HG02840 (cell line): ENCODE data around the gene HSD11B1L.
"Not testable (repeated sequence)": the region's sequence is repeated elsewhere in the genome, so short reads cannot be mapped to it uniquely, and the experiment has no call there.

Experiments
- ATAC-seq: cut with Tn5 transposase; IDR thresholded peaks from one replicate; pipeline ENCODE4 v1.9.1; 2021; ENCODE audit warnings: mild to moderate bottlenecking, moderate library complexity, moderate number of reproducible peaks; ENCODE audit not compliant: unreplicated experiment, low FRiP score

Gene HSD11B1L

DNA sequence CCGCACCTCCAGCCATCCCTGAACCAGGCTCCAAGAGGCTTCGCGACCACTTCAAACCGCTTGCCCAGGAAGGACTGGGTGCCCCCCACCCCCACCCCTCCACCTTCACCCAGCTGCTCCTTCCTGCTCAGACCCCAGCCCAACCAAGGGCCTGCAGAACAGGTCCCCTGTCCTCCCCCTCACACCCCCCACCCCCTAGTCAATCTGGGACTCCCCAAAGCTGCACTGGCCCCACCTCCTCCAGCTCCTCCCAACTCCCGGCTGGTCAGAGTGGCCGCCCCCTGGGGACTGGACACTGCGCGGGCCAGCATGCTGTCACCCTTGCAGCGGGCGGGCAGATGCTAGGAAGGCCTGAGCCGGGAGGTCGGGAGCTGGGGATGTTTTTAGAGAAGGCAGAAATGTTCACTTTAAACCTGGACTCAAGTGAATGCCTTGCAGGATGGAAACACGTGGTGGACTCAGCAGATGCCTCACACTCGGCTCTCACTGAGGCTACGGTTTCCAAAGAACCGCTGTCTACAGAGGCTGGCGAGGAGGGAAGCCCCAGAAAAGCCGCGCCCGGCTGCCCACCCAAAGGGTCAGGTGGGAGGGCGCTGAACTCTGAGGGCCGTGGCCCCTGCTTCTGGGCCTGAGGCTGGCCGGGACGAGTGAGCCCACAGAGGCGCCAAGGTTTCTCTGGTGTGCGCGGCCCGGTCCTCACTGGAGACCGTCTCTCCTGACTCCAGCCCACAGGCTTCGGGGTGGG, 17.2 kb downstream of the HSD11B1L start:
- ATAC-seq, result no peak

DNA sequence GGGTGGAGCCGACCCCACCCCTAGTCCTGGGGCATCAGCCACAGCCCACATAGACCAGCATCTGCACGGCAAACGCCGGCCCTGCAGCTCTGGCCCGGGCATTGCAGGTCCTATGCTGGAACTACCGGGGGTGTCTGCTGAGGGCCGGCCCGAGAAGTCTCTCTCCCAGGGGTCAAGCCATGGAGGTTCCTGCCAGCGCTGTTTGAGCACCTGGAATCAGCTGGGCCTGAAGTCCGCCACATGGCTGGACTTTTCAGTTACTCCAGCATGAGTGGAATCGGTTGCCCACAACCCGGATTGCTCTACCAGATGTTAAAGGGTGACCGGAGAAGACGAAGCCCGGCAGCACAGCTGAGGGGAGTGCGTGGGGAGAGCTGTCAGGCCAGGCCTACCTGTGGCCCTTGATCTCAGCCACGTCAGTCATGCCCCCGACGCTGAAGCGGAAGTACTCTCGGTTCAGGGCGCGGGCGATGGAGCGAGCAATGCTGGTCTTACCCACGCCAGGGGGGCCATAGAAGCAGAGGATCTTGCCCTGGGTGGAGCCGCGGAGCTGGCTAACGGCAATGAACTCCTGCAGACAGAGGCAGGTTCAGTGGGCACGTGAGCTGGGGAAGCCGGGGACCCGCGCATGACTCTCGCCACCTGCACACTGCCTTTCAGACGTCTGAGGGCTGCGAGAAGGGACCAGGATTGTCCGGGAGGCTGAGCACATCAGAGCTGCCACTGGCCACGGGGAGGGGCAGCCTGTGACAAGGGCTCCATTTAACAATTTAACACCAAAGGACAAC, 18.0 kb downstream of the HSD11B1L start:
- ATAC-seq, result no peak

DNA sequence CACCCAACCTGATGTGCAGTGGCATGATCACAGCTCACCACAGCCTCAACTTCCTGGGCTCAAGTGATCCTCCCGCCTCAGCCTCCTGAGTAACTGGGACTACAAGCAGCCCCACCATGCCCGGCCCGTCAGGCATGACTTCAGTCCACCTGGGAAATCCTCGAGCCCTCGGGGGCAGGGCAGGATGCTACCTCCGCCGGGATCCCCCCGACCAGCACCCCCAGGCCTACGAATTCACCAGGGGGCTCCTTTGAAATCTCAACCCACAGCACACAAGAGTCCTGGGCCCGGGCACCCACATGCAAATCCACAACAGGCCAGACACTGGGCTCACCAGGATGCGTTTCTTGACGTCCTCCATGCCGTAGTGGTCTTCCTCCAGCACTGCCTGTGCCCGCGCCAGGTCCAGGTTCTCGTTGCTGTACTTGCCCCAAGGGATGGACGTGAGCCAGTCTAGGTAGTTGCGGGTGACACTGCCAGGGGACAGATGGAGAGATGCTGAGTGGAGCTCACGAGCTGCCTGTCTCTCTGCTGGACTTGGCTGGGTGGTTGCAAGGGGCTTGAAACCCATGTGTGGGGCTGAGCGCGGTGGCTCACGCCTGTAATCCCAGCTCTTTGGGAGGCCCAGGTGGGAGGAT, 19.7 kb downstream of the HSD11B1L start:
- ATAC-seq, result no peak

DNA sequence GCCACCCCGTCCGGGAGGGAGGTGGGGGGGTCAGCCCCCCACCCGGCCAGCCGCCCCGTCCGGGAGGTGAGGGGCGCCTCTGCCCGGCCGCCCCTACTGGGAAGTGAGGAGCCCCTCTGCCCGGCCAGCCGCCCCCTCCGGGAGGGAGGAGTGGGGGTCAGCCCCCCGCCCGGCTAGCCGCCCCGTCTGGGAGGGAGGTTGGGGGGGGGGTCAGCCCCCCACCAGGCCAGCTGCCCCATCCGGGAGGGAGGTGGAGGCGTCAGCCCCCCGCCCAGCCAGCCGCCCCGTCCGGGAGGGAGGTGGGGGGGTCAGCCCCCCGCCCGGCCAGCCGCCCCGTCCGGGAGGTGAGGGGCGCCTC, 21.2 kb downstream of the HSD11B1L start:
- ATAC-seq, result not testable (repeated sequence)

DNA sequence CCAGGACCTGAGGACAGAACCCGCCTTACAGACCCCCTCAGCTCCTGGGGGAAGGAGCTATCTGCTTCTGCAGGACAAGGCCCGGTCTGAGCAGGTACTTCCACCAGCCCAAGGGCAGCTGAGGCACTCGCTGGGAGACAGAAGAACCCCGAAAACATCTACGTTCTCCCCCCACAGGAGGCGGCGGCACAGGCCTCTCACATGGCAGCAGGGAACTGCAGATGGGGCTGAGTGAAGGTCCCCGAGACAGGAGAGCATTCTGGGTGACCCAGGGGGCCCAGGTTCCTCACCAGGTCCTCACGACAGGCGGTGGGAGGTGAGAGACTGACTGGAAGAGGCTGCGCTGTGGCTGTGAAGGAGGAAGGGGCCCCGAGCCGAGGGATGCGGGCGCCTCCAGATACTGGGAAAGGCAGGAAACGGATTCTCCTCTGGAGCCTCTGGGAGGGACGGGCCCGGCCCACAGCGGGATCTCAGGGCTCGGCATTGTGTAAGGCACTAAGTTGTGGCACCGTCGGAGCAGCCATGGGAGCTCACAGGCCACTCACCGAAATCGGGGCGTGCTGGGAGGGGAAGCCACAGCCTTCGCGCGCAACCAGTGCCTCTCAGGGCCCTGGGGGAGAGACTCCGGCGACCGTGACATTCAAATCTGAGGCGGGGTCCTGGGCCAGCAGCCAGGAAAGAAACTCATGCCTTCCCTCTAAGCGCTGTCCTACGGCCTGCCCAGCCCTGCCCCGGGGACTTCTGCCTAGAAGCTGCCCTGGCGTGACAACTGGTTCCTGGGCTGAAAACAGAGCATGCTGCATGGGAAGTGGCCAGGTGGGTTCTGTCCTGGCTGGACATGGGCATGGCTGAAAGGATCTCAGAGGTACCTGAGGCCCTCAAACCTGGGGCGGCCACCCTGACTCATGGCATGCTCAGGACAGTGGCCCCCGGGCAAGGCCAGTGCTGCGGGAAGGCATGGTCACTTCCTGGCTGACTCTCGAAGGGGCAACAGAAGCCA, 23.3 kb downstream of the HSD11B1L start:
- no peak for ATAC-seq

DNA sequence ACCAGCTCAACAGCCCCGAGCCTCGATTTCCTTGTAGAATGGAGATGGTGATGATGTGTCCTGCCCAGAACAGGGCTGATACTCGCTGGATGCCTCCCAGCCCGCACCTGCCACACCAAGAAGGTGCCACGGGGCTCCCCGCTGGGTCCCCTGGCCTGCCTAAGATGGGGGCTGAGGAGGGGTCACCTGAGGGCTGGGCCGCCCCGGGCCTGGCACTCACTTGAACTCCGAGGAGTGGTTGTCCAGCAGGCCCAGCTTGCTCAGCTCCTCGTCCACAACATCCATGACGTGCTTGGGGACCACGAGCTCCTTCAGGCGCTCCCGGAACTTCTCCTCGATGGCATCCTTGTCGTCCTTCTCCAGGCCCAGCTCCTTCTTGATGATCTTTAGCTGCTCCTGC, 24.7 kb downstream of the HSD11B1L start:
- ATAC-seq, result no peak

DNA sequence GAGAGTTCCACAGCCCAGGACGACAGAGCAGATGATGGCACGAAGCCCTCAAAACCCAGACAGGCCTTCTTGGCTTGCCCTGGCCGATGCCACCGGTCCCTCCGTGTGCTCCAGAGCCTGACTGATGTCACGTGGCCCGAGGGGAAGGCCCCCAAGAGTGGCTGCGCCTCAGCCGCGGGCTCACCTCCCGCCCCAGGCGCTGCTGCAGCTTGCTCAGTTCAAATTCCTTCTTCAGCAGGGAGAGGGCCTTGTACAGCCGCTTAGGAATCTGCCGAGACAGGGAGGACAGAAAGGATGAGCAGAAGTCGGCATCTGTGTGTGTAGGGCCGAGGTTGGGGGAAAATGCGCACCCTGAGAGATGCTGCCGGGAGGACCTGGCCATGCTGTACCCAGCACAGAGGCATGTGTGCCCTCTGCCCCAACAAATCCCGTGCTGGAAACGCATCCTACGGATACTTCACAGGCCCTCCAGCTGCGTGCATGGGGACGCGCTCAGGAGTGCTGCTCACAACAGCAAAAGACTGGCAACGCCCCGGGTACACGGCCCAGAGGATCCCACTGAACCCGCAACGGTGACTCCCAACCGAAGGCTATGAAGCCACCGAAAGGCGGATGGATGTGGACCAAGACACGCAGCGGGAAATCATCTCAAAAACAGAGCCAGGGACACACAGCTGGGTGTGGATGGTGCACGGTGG, 26.2 kb downstream of the HSD11B1L start:
- no peak for ATAC-seq

DNA sequence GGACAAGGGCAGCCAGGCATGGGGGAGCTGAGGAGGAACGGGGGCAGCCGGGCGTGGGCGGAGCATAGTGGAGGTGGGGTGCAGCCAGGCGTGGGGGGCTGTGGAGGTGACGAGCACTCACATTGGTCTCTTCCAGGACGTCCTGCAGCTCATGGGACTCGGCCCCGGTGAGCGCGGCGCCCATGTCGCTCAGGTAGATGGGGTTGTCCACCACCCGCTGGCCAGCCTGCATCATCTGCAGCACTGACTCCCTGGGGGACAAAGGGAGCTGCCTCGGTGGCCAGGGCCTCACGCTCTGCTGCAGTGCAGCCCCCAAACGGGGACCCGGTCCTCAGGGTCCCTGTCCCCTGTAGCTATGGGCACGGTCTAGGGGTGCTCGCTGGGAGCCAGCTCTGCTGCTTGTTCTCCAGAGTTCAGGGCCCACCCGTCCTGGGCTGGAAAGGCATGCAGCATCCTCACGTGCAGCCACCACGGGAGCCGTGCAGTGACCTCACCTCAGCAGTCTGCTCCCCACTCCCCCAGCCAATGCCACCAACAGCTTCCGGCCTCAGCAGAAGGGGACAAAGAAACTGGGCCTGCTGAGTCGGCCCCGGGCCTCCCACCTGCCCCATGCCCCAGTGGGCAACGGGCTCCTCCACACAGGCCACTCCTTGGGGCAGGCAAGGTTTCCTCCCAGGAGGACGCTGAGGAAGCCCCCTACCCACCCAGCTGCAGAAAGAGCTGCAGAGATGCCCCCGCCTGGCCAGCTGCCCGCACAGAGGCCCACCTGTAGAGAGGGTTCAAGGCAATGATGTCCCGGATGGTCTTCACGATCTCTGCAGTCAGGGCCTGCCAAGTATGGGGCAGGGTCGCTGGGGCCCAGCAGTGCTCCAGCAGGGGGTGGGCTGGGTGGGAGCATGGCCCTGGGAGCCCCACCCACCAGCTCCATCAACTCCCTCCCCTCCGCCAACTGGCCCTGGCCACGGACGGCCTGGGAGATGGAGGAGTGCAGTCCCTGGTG, 27.0 kb downstream of the HSD11B1L start:
- ATAC-seq, result no peak

DNA sequence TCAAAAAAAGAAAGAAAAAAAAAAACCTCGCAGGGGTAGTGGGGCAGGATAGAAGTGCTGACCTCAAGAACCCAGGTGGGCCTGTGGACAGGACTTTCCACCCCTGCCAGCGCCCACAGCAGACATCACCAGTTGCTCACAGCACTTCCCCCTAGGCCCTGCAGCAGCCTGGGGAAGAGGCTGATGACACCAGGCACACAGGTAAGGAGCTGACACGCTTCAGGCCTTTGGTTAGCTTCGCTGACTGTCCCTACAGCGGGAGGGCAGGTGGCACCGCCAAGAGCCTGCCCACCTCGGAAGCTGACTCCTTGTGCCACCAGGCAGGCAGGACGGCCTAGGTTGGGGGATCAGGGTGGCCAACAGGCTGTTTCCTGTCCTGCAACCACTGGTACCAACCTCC, 30.2 kb downstream of the HSD11B1L start:
- ATAC-seq, result no peak

DNA sequence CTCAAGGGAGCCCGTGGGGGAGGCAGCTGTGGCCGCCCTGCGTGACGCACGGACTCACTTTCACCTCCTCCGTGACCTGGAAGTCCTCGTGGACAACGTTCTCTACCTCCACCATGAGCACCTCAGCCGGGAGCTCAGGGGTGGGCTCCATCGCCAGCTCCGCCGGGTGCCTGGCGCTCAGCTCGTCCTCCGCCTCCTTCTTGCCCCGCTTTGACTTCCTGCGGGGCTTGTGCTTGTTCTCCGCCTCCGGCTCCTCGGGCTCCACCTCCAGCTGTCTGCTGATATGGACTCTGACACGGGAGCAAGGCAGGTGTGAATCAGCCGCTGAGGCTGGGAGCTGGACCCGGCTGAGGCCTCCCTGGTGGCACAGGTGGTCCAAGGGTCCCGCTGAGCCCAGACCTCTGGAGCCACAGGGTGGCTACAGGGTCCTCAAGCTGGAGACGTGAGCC, 30.9 kb downstream of the HSD11B1L start:
- no peak for ATAC-seq

DNA sequence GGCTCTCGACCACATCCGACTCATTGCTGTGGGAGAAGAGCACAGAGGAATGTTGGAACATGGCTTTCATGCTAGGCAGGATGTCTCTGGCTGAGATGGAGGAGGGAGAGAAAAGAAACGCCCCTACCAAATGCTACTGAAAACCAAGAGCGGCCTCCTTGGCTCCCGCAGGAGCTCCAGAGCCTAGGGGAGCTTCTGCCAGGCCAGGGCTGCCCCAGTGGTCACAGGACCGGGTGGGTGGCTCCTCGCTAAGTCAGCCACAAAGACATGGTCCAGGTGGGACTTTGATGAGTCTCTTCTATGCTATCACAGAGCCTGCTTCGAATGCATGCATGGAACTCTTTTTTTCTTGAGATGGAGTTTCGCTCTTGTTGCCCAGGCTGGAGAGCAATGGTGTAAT, 32.4 kb downstream of the HSD11B1L start:
- no peak for ATAC-seq

DNA sequence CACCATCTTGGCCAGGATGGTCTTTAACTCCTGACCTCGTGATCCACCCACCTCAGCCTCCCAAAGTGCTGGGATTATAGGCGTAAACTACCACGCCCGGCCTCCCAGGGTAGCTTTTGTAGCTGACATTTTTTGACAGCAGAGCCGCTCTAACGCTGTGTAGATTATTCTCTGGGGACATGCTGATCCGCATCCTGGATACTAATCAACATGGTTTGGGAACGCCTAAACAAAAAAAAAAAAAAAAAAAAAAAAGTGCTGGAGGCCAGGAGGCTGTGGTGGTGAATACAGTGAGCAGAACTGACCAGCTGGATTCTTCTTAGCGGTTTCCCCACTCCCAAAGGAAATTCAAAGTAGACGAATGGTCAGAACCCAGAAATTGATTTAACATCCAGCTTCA, 34.0 kb downstream of the HSD11B1L start:
- no peak for ATAC-seq

DNA sequence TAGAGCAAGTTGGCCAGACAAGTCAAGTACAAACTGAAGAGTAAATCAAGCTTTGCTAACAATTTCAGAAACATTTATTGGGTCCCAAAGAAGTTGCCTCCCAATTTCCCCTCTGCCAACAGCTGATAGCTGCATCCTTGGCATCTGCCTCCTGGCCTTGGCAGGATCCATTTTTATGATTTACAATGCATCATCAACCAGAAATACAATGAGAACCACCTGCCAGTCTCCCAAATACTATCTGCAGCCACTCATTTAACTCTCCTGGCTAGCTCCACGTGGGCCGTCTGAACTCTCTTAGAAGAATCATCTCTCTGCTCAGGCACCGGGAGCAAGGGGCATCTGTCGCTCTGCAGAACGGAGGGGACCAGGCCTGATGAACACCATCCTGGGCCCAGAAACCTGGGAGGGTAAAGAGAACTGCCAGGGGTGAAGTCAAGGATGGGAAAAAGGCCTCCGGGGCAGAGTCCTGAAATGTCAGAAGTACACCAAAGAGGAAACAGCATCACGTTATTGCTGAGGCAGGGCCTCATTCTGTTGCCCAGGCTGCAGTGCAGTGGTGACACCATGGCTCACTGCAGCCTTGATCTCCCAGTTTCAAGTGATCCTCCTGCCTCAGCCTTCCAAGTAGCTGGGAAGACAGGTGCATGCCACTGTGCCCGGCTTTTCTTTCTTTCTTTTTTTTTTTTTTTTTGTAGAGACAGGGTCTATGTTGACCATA, 36.5 kb downstream of the HSD11B1L start:
- ATAC-seq, result no peak

DNA sequence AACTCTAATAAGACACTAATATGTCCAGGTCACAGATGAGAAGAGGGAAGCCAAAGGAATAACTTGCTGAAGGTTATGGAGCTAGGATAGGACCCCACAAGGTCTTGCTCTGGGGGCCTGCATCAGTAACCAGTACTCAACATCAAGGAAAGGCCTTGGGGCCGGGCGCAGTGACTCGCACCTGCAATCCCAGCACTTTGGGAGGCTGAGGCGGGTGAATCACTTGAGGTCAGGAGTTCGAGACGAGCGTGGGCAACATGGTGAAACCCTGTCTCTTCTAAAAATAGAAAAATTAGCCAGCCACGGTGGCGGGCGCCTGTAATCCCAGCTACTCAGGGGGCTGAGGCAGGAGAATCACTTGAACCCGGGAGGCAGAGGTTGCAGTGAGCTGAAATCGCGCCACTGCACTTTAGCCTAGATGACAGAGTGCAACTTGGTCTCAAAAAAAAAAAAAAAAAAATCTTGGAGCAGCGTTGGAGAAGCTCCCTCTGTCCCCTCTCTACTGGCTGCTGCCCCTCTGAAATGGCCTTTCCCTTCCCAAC, 37.3 kb downstream of the HSD11B1L start:
- no peak for ATAC-seq

DNA sequence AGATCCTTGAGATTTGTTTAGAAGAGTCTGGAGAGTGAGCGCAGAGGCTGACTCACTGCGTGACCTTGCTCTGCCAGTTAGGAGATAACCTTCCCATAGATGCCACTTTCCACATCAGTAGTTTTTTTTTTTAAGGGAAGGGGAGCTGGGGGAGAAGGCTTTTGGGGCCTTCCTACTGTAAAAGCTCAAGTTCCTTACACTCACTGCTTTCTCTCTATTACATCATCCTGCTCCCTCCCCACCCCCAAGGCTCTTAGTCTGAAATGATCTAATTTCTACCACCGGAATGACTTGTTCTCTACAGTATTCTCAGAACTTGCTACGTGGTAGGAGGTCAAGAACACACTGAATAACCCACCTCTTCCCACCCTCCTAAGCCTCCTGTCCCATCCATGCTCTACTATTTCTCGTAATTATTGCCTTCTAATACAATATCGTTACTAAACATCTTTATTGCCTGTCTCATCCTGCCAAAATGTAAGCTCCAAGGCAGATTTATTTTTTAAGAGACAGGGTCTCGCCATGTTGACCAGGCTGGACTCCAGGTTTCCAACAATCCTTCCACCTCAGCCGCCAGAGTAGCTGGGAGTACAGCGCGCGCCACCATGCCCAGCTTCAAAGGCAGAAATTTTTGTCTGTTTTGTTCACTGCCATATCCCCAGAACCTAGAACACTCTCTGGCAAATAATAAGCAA, 37.9 kb downstream of the HSD11B1L start:
- no peak for ATAC-seq

DNA sequence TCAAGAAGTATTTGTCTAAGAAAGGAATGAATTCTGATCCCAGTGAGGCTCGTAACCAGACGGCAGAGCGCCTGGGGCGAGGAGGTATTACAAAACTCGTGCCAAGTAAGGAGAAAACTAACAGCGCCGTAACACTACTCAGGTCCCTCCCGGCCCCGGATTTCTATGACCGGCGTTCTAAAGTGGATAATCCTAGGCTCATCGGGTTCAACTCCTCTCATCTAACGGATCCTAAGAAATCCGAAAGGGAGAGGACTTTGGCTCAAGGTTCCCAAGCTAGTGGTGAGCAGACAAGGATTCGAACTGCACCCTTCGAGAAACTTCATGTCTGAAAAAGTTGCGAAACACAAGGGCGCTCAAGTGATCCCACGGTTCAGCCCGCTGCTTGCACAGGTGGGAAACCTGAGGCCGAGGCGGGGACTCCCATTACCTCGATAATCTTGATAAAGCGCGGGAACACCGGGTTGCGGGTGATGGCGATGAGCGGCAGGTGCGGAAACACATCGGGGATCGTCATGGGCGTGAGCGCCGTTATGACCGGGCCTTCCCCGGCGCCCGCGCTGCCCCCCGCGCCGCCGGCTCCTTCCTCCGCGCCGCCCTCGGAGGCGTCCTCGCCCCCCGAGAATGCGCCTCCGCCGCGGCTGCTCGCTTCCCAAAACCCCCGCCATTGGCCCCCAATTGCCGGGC, 38.6 kb downstream of the HSD11B1L start:
- no peak for ATAC-seq
